GM04503 (cell line): ENCODE results near the gene DAAM2.

Source experiments
- DNase-seq: peaks from one replicate; pipeline ENCODE4 v3.0.0-alpha.2; 2012; ENCODE audit warnings: low read depth

The DAAM2 gene

GRCh38 chr6:39931607-39932006 lies 139.4 kb downstream of the DAAM2 start:
- DNase-seq = no peak

- no peak for DNase-seq
Measured at GRCh38 chr6:39932386-39932910, 140.3 kb downstream of the DAAM2 start.

GRCh38 chr6:39933669-39934130 lies 141.5 kb downstream of the DAAM2 start:
- DNase-seq = no peak

- DNase-seq = no peak
Measured at GRCh38 chr6:39934131-39934757, 142.1 kb downstream of the DAAM2 start, which contains the start of gene MOCS1. MOCS1 (minus strand) TSS chr6:39934462; CDS start chr6:39934417, 45 bp downstream.

- DNase-seq = no peak
Measured at GRCh38 chr6:39935241-39935640, 143.1 kb downstream of the DAAM2 start.

GRCh38 chr6:39936857-39937256 lies 144.7 kb downstream of the DAAM2 start:
- DNase-seq = no peak

- DNase-seq = no peak
Measured at GRCh38 chr6:39937686-39938333, 145.6 kb downstream of the DAAM2 start.

- no peak for DNase-seq
Measured at GRCh38 chr6:39938773-39939654, 146.8 kb downstream of the DAAM2 start.

- DNase-seq = no peak
Measured at GRCh38 chr6:39941138-39941537, 149.0 kb downstream of the DAAM2 start.

GRCh38 chr6:39941820-39942219 lies 149.6 kb downstream of the DAAM2 start:
- no peak for DNase-seq

- DNase-seq = no peak
Measured at GRCh38 chr6:39942903-39943580, 150.9 kb downstream of the DAAM2 start.

GRCh38 chr6:39945626-39946025 lies 153.4 kb downstream of the DAAM2 start:
- no peak for DNase-seq

- no peak for DNase-seq
Measured at GRCh38 chr6:39947611-39948068, 155.5 kb downstream of the DAAM2 start.

- DNase-seq = no peak
Measured at GRCh38 chr6:39948199-39948791, 156.1 kb downstream of the DAAM2 start.

GRCh38 chr6:39950125-39950720 lies 158.0 kb downstream of the DAAM2 start:
- DNase-seq = no peak

- no peak for DNase-seq
Measured at GRCh38 chr6:39951191-39951590, 159.0 kb downstream of the DAAM2 start.

GRCh38 chr6:39951716-39952115 lies 159.5 kb downstream of the DAAM2 start:
- no peak for DNase-seq

GRCh38 chr6:39952167-39952566 lies 160.0 kb downstream of the DAAM2 start:
- peak; percentile 21 for DNase-seq

- no peak for DNase-seq
Measured at GRCh38 chr6:39953076-39953618, 161.0 kb downstream of the DAAM2 start.
